Activated CD4-positive, alpha-beta T cell treated with anti-CD3 and anti-CD28 coated beads, Interleukin-2, amount 50 U/mL, for 4 hours (primary cell): ENCODE data around the gene IL1RAPL1.

Experiments used
- DNase-seq, 2 experiments: peaks; one replicate each; pipeline ENCODE4 v3.0.0-alpha.2; 2020

IL1RAPL1 gene

GRCh38 chrX:29547877-29548276, 960.6 kb downstream of the IL1RAPL1 start:
- no peak for DNase-seq

- no peak for DNase-seq
Measured at GRCh38 chrX:29553542-29553941, 966.3 kb downstream of the IL1RAPL1 start.

GRCh38 chrX:29555465-29556091, 968.3 kb downstream of the IL1RAPL1 start:
- DNase-seq: no peak

DNA sequence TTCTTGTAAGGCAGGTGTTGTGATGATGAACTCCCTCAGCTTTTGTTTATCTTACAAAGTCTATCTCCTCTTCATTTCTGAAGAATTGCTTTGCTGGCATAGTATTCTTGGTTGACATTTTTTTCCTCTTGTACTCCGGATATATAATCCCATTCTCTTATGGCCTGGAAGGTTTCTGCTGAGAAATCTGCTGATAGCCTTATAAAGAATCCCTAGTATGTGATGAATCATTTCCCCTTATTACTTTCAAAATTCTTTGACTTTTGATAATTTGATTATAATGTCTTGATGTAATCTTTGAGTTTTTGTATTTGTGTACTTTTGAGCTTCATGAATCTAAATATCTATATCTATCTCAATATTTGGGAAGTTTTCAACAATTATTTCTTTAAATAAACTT, 972.8 kb downstream of the IL1RAPL1 start:
- DNase-seq: no peak

DNA sequence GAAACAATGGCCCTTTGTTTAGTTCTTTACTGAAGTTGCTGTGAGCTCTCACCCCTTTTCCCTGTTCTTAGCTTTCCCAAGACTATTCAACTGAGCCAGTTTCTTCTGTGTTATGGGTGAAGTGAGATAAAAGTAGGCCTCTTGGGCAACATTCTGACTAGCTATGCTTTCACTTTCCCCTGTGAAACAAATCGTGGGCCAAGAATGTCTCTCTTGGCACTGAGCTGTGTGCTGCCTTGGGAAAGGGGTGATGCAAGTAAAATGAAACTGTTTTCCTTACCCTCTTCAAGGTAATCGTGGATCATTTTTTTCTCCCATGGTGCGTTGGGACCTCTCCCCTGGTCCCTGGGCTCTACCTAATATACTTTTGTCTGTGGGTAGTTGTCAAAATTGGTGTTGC, 974.2 kb downstream of the IL1RAPL1 start:
- DNase-seq: no peak

DNA sequence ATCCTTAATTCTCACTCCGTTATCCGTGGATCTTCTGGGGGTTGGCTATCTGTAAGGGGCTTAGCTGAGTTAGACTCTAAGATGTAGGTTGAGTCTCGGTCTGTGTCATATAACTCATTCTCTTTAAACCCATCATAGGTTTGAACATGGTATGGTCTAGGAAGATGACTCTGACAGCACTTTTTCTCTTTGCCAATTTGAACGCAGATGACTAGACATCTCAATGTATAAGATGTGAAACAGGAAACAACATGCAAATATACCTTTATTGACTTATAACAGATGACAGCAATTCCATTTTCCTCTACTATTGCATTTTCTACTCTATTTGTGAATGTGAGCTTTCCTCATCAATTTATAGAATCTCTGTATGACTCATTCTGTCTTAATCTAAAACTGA, 993.3 kb downstream of the IL1RAPL1 start:
- DNase-seq: no peak

DNA sequence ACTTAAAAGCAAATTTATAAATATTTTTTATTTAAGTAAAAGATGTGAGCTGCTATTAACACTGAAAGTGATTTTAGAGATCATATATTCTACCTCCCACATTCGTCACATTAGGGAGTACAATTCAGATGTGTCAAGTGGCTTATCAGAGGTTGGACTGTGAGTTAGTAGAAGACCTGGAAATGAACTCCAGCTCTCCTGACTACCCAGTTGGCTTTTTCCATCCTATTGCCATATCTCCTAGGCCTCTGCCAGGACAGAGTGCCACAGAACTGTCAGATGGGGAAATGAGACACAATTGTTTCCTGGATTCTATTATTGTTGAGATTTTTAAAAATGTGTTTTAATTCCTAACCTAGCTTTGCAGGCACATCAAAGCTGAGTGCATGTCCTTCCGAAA, 994.0 kb downstream of the IL1RAPL1 start:
- no peak for DNase-seq

DNA sequence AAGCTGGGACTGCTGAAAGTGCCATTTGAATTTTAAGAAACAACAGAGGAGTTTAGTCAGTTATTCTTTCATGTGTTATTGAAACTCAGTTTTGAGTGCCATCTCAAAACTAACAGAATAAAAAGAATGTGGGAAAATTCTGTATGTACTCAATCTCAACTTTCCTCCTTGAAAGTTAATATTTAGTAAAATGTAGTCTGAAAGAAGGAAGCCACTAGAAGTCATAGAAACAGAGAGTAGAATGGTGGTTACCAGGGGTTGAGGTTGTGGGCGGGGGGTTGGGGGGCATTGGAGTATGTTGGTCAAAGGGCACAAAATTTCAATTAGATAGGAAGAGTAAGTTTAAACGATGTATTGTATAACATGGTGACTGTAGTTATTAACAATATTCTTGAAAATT, 999.9 kb downstream of the IL1RAPL1 start:
- no peak for DNase-seq

GRCh38 chrX:29590921-29591320, 1003.7 kb downstream of the IL1RAPL1 start:
- no peak for DNase-seq

DNA sequence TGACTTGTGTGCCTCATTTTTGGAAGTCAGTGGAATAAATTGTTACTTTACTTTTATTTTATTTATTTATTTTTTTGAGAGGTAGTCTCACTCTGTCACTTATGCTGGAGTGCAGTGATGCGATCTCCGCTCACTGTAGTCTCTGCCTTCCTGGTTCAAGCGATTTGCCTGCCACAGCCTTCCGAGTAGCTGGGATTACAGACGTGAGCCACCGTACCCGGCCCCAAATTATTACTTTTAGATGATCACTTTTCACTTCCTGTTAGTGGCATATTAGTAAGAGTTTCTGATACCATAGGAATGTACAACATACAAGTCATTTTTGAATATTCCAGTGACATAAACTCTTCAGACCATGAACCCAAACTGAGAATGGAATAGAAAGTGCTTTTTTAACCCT, 1017.1 kb downstream of the IL1RAPL1 start:
- DNase-seq: no peak

DNA sequence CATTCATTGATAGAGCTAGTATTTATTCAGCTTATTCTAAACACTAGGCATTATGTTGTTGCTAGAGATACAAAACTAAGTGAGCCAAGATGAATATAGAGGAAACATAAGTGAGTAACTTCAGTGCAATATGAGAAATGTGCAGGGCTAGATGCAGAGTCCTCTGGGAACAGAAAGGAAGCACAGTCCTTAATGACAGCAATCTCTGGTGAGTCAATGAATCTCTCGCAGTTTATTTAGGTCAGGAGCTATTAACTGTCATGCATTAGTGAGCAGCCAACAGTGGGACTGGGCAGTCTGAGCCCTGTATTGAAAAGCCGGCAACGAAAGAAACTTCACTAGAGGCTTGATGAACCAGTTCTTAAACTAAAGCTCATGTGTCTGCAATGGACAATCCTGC, 1030.0 kb downstream of the IL1RAPL1 start:
- DNase-seq: no peak

DNA sequence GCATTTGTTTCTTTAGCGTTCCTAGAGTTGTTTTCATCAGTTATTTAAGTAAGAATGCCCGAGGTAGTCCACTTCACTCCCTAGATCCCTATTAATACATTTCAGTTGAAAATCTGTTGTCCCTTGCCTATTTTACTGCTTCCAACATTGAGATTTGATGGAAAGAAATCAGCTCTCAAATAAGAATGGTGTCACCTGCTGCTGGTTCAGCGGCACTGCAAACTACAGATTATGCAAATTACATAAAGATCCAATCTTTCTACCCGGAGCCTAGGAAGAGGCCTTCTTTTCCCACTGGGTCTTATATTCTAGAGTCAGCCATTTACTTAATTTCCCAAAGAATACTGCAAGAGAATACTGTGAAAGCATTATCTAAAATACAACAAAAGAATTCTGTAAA, 1030.5 kb downstream of the IL1RAPL1 start:
- no peak for DNase-seq

- no peak for DNase-seq
Measured at GRCh38 chrX:29627833-29628232, 1040.6 kb downstream of the IL1RAPL1 start.

DNA sequence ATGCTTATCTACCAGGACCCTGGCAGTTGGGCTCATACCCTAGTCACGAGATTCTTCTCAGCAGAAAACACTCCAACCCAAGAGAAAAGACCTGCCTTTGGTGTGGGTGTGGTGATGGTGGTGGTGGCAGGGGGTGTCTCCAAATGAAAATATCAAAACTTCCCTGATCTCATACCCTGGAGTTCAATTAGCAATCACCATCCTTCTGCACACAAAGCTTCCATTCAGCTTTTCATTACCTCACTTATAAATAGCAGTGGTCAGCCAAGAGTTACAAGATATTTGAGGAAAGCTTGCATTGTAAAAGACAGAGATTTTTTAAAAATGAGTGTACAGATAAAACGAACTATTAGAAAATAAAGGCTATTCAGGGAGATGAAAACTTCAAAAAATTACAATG, 1047.3 kb downstream of the IL1RAPL1 start:
- no peak for DNase-seq

DNA sequence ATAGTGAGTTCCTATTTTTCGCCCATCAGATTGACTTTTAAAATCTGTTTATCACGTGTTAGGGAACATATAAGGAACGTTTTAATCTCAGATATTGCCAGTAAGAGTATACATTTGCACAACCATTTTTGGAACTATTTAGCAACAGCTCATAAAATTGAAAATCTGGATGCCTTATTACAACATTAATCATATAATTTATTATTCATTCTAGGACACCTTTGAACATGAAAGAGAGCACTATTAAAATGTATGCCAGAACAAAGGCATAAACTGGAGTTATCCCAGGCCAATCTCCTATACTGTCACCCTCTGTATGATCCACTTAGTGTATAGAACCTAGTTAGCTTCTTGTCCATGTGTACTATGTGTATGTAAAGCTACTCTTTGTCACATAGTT, 1049.1 kb downstream of the IL1RAPL1 start:
- DNase-seq: no peak

DNA sequence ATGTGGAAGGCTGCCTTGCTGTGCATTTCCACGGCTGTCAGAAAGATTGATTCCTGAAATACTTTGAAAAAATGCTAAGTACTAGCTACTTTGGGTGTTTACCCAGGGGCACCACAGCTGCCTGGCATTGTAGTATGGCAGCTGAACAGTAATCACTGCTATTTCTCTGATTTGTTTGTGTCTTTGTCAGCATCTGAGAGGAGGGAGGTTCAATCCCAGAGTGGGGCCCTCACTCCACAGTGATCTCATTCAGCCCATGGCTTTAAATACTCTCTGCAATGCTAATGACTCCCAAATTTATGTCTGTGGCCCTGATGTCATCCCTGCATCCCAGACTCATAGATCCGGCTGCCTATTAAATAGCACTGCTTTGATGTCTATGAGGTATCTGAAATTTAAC, 1052.9 kb downstream of the IL1RAPL1 start:
- DNase-seq: no peak

GRCh38 chrX:29641461-29641860, 1054.2 kb downstream of the IL1RAPL1 start:
- no peak for DNase-seq

DNA sequence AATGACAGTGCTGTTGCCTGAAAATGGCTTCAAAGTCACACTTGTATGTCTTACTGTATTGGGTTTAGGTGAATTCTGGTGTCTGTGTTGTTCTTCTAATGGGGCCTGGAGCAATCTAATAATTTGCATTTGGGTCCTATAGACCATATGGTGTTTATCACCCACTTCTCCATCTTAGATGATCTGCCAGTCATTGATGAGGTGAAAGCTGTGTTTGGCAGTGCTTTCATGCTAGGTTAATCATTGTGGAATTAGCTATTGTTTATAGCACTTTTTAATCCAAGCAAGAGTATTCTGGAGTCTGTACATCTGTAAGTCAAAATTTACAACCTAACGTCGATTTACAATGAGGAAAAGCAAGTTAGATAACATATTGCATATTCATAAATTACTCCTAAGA, 1055.9 kb downstream of the IL1RAPL1 start:
- DNase-seq: no peak

DNA sequence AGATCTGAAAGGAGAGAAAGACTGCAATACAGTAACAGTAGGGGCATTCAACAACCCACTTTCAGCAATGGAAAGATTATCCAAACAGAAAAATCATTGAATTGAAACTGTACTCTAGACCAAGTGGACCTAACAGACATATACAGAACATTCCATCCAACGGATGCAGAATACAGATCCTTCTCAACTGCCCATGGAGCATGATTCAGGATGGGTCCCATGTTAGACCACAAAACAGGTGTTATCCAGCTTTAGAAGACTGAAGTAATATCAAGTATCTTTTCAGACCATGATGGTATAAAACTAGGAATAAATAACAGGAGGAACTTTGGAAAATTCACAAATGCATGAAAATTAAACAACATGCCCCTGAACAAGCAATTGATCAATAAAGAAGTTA, 1060.9 kb downstream of the IL1RAPL1 start:
- DNase-seq: no peak

GRCh38 chrX:29652484-29652883, 1065.2 kb downstream of the IL1RAPL1 start:
- no peak for DNase-seq

DNA sequence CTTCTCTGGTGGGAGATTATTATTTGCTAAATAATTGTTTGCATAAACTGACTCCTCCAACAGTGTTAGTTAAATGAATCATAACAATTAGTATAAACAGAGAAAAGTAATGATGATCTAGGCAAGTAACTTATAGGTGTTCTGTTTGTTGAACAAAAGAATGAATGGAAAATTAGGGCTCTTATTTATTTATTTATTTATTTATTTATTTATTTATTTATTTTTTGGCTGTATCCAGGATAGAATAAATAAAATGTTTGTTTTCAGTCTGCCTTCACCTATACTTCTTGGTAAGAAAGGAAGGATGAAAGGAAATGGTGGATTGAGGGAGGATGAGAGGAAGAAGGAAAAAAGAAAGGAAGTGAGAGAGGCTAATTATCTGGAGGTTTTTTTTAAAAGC, 1066.5 kb downstream of the IL1RAPL1 start:
- DNase-seq: no peak

DNA sequence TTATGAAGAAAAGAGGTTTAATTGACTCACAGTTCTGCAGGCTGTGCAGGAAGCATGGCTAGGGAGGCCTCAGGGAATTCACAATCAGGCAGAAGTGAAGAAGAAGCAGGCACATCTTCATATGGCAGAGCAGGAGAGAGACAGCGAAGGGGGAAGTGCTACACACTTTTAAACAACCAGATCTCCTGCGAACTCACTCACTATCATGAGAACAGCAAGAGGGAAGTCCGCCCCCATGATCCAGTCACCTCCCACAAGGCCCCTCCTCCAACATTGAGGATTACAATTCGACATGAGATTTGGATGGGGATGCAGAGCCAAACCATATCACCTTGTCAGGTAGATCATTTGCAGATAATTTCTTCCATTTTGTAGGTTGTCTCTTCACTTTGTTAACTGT, 1072.7 kb downstream of the IL1RAPL1 start:
- DNase-seq: no peak

- DNase-seq: no peak
Measured at GRCh38 chrX:29661290-29661689, 1074.0 kb downstream of the IL1RAPL1 start.

DNA sequence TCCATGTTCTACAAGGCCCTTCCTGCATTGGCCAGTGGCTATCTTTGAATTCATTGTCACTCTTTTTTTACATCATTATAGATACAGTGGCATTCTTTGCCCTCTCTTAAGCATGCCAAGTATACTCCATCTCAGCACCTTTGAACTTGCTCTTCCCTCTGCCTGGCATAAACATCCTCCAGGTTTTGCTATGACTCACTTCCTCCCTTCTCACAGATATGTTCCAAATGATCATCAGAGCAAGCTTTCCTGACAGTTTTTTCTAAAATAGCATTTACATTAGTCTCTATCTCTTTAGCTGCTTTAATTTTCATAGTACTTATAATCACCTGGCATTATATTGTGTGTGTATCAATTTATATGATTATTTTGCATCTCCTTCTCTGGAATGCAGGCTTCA, 1074.9 kb downstream of the IL1RAPL1 start:
- no peak for DNase-seq

GRCh38 chrX:29662759-29663503, 1075.7 kb downstream of the IL1RAPL1 start:
- no peak for DNase-seq
